Measurements from ENCODE around the gene POGK. TPM values are rescaled to one million over a fixed set of nuclear protein-coding genes. Genes with fewer than 3 reads are reported as not detected.

The POGK gene
- total and polyA plus RNA-seq, 8 donors = 48.9 to 60.1 (median 53.7) TPM

GRCh38 chr1:166899769-166900168 is 60.5 kb downstream of the POGK start:
- TF ChIP-seq, protein P1, sequence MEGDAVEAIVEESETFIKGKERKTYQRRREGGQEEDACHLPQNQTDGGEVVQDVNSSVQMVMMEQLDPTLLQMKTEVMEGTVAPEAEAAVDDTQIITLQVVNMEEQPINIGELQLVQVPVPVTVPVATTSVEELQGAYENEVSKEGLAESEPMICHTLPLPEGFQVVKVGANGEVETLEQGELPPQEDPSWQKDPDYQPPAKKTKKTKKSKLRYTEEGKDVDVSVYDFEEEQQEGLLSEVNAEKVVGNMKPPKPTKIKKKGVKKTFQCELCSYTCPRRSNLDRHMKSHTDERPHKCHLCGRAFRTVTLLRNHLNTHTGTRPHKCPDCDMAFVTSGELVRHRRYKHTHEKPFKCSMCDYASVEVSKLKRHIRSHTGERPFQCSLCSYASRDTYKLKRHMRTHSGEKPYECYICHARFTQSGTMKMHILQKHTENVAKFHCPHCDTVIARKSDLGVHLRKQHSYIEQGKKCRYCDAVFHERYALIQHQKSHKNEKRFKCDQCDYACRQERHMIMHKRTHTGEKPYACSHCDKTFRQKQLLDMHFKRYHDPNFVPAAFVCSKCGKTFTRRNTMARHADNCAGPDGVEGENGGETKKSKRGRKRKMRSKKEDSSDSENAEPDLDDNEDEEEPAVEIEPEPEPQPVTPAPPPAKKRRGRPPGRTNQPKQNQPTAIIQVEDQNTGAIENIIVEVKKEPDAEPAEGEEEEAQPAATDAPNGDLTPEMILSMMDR (IDR thresholded peaks at IDR 0.05) = no peak
- H3K36me3 ChIP-seq = no peaks in the 10 kb centered on the region
- peaks cover 0 to 13% of the 10 kb centered on the region in 2 donors for H3K9me3 ChIP-seq
- H3K4me1 ChIP-seq = no peaks in the 10 kb centered on the region
- H3K27me3 ChIP-seq = no peaks in the 10 kb centered on the region
- intact Hi-C loops (cut with DNase I) = no loop called here
- no peak overlapping the region for H3K4me3 ChIP-seq
- no peak overlapping the region for H3K27ac ChIP-seq
- ATAC-seq = no peak
- DNase-seq = no peak

- H3K27ac ChIP-seq = no peak overlapping the region
- intact Hi-C loops (cut with DNase I) = no loop called here
- H3K4me3 ChIP-seq = no peak overlapping the region
- no peak for ATAC-seq
- no peaks in the 10 kb centered on the region for H3K36me3 ChIP-seq
- peaks cover 0 to 13% of the 10 kb centered on the region in 2 donors for H3K9me3 ChIP-seq
- H3K27me3 ChIP-seq = no peaks in the 10 kb centered on the region
- TF ChIP-seq, protein P1 (IDR thresholded peaks at IDR 0.05) = no peak
- no peak for DNase-seq
- H3K4me1 ChIP-seq = no peaks in the 10 kb centered on the region
Measured at GRCh38 chr1:166900987-166901386, 61.7 kb downstream of the POGK start.

- intact Hi-C loops (cut with DNase I) = no loop called here
- H3K27ac ChIP-seq = no peak overlapping the region
- TF ChIP-seq, protein P1 (IDR thresholded peaks at IDR 0.05) = no peak
- peaks cover 0 to 8% of the 10 kb centered on the region in 2 donors for H3K9me3 ChIP-seq
- ATAC-seq (peak; percentile 76), DNase-seq (no peak)
- H3K36me3 ChIP-seq = no peaks in the 10 kb centered on the region
- no peak overlapping the region for H3K4me3 ChIP-seq
- no peaks in the 10 kb centered on the region for H3K27me3 ChIP-seq
- H3K4me1 ChIP-seq = no peaks in the 10 kb centered on the region
Measured at GRCh38 chr1:166902279-166902678, 63.0 kb downstream of the POGK start.

DNA sequence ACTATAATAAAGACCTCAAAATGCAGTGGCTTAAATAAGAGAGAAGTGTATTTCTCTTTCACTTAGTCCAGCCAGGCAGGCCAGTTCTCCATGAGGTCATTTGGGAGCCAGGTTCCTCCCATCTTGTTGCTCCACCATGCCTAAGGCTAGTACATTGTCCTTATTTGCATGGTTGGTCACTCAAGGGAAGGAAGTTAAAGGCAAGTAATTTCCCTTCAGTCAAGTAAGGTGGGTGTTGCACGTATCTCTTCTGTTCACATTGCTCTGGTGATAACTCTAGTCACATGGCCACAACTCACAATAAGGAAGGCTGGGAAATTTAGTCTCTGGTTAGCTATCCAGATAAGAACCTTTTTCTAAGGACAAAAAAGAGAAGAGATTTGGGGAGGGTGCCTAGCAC is 64.0 kb downstream of the POGK start:
- intact Hi-C loops (cut with DNase I) = no loop called here
- Histone ChIP-seq H3K36me3 (no peaks in the 10 kb centered on the region), H3K9me3 (no peaks in the 10 kb centered on the region), H3K4me1 (no peaks in the 10 kb centered on the region), H3K4me3 (no peak overlapping the region), H3K27ac (no peak overlapping the region), H3K27me3 (no peaks in the 10 kb centered on the region)
- TF ChIP-seq, protein P1 (IDR thresholded peaks at IDR 0.05) = no peak
- ATAC-seq = peak; percentile 58
- DNase-seq = no peak

- H3K4me1 ChIP-seq = no peaks in the 10 kb centered on the region
- intact Hi-C loops (cut with DNase I) = loop anchor here in 1 of 2 donors (5.0 kb wide), 1 partner anchor 152 kb away; no protein-coding TSS in a partner anchor
- H3K9me3 ChIP-seq = no peaks in the 10 kb centered on the region
- no peak overlapping the region for H3K4me3 ChIP-seq
- ATAC-seq = no peak
- no peaks in the 10 kb centered on the region for H3K36me3 ChIP-seq
- TF ChIP-seq, protein P1 (IDR thresholded peaks at IDR 0.05) = no peak
- DNase-seq = no peak
- no peak overlapping the region for H3K27ac ChIP-seq
- no peaks in the 10 kb centered on the region for H3K27me3 ChIP-seq
Measured at GRCh38 chr1:166905136-166905535, 65.9 kb downstream of the POGK start.

Measured in left lung (tissue), 10 donors.